ENCODE measurements around the gene CBARP. TPM values are rescaled to one million over a fixed set of nuclear protein-coding genes. Genes with fewer than 3 reads are reported as not detected.

Gene CBARP
- total and polyA plus RNA-seq, 2 of the 4 experiments (the other 2 are of a cell fraction): 0.18 to 3.9 TPM

GRCh38 chr19:1258163-1258492 lies 20.3 kb upstream of the CBARP start:
- Histone ChIP-seq H4K91ac (ENCODE audit: insufficient read depth, low read depth, low read length) (no peak overlapping the region), H3K14ac (replicated peaks; ENCODE audit: low read depth, low read length) (no peak overlapping the region), H2BK120ac (ENCODE audit: low read depth, low read length) (no peak overlapping the region), H3K4me1 (ENCODE audit: control insufficient read depth, insufficient read depth, low read length) (peaks cover 57% of the 10 kb centered on the region), H3K56ac (ENCODE audit: extremely low read depth, insufficient read depth, low read length) (no peak overlapping the region), H3K27ac (ENCODE audit: insufficient read depth, low read length) (peak overlapping the region; percentile 74), H3K36me3 (ENCODE audit: control insufficient read depth, insufficient read depth, low read length) (peaks cover 51% of the 10 kb centered on the region), H3K4me2 (ENCODE audit: low read depth, low read length) (no peak overlapping the region), H3K9ac (ENCODE audit: low read depth, low read length) (no peak overlapping the region), H2BK20ac (ENCODE audit: low read depth, low read length) (no peak overlapping the region), H4K20me1 (ENCODE audit: insufficient read depth, low read length) (peaks cover 72% of the 10 kb centered on the region), H3K79me1 (ENCODE audit: low read depth in 1 of 2, low read length in 2 of 2) (peaks cover 0 to 67% of the 10 kb centered on the region in 2 experiments; a peak in 2 of 4 replicates), H3K27me3 (ENCODE audit: control insufficient read depth, insufficient read depth, low read length) (no peaks in the 10 kb centered on the region), H2AK9ac (replicated peaks; ENCODE audit: low read depth, low read length, poor library complexity) (peak overlapping the region; percentile 31), H3K4ac (ENCODE audit: low read depth, low read length) (no peak overlapping the region), H2AFZ (replicated peaks; ENCODE audit: low read length, poor library complexity) (no peak overlapping the region), H3K4me3 (ENCODE audit: insufficient read depth, low read depth, low read length) (no peak overlapping the region), H3K9me3 (ENCODE audit: control insufficient read depth, insufficient read depth, low read length) (no peaks in the 10 kb centered on the region), H4K8ac (ENCODE audit: low read depth in 2 of 2, low read length in 2 of 2) (no peak overlapping the region), H3K23ac (ENCODE audit: low read depth, low read length) (0 out of 2 replicates have a peak overlapping the region, but pooled peaks have one; percentile 1), H2AK5ac (ENCODE audit: low read depth, low read length) (no peak overlapping the region), H3K18ac (ENCODE audit: low read depth, low read length) (no peak overlapping the region), H4K5ac (ENCODE audit: low read depth, low read length) (no peak overlapping the region), H2BK5ac (ENCODE audit: low read depth, low read length, poor library complexity, severe bottlenecking) (no peak overlapping the region), H2BK15ac (ENCODE audit: low read depth, low read length) (no peak overlapping the region), H3K9me1 (ENCODE audit: insufficient read depth, low read length) (peaks cover 3% of the 10 kb centered on the region; the same call in 1 of the 2 replicates)
- dilution Hi-C loops (cut with HindIII; ENCODE audit: low sequenced_read_pairs, unreplicated experiment) (no loop called here), intact Hi-C loops (cut with micrococcal nuclease) (no loop called here), in situ Hi-C loops (cut with MboI; ENCODE audit: low sequenced_read_pairs) (no loop called here)
- TF ChIP-seq ELK1 (IDR thresholded peaks at IDR 0.05; ENCODE audit: borderline replicate concordance, low read depth, low read length) (no peak), CTCF (conservative IDR thresholded peaks at IDR 0.05; ENCODE audit: low read depth, low read length) (no peak), RCOR1 (IDR thresholded peaks at IDR 0.05; ENCODE audit: insufficient replicate concordance, low read length) (no peak), MAZ (IDR thresholded peaks at IDR 0.05; ENCODE audit: borderline replicate concordance, low read depth, low read length) (no peak), NFE2L2 (IDR thresholded peaks at IDR 0.05; ENCODE audit: low read depth, low read length) (no peak), CEBPB (IDR thresholded peaks at IDR 0.05; ENCODE audit: low read depth, low read length) (no peak), MAFK (IDR thresholded peaks at IDR 0.05; ENCODE audit: low read depth, low read length) (no peak), MXI1 (IDR thresholded peaks at IDR 0.05; ENCODE audit: borderline replicate concordance, low read depth, low read length) (no peak), USF2 (IDR thresholded peaks at IDR 0.05; ENCODE audit: low read depth, low read length) (no peak), CHD1 (IDR thresholded peaks at IDR 0.05; ENCODE audit: low read depth, low read length) (no peak), FOS (IDR thresholded peaks at IDR 0.05; ENCODE audit: low read depth, low read length) (no peak), POLR2A (IDR thresholded peaks at IDR 0.05; ENCODE audit: low read depth, low read length) (no peak), RAD21 (IDR thresholded peaks at IDR 0.05; ENCODE audit: low read length) (no peak), SMC3 (IDR thresholded peaks at IDR 0.05; ENCODE audit: low read depth, low read length) (no peak)
- WGBS, 2 experiments (ENCODE audit: extremely low coverage in 2 of 2, insufficient read length in 1 of 2): 80% methylated on average over 3 of the region's 8 CpGs; no CpG with 5 or more reads in 1 of the 2 experiments
- ChIA-PET POLR2A (ENCODE audit: unreplicated experiment) (interaction anchor here (0.6 kb wide), 2 partner anchors 8 to 14 kb away, joined by 4 to 11 read pairs; no protein-coding TSS in a partner anchor), CTCF (no interaction called here)
- DNase-seq: no peak
- no peak for ATAC-seq (ENCODE audit: low read depth)
- TSS peak; percentile 79 for BruUV-seq (replicated peaks)
